HG03135 (cell line): ENCODE results near the gene MAD2L2.

ENCODE experiments used
- ATAC-seq: cut with Tn5 transposase; IDR thresholded peaks from one replicate; pipeline ENCODE4 v1.9.1; 2021; ENCODE audit warnings: mild to moderate bottlenecking, moderate library complexity; ENCODE audit not compliant: unreplicated experiment

Gene MAD2L2

DNA sequence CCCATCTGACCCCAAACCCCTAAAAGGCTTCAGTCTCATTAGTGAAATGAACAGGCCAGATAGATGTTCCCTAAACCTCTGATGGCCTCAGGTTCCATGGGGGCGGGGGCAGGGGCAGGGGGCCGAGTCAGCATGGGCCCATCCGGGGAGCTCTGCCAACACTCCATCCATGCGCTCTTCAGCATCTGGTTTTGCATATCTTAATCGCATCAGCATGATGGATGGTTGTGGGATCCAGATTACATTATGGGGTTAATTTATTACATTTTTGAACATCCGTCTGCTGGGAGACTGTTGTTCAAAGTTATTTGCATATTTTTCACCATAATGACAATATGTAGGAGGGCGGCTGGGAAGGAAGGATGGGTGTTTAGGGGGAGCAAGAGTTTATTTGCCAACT, 3.1 kb upstream of the MAD2L2 start:
- no peak for ATAC-seq

- no peak for ATAC-seq
Observed at GRCh38 chr1:11682799-11683198, 1.9 kb upstream of the MAD2L2 start.

DNA sequence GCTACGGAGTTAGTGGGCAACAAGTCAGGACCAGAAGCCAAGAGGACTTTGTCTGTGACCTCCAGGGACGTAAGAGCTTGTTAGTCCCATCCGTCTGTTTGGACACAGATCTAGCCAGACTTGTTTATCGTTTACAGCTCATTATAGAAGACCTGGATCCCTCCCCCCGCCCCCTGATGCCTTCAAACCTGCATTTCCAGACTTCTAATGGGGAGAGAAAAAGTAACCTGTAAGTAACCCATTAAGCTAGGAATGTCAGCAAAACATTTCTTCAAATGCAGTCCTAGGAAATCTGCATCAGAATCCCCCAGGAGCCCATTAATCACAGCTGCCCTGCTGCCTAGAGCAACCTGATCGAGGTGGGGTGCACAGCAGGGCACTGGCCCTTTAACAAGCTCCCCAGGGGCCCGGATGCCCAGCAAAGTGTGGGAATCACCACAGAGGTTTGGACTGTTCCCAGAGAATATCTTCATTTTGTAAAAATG, 1.4 kb upstream of the MAD2L2 start:
- no peak for ATAC-seq

DNA sequence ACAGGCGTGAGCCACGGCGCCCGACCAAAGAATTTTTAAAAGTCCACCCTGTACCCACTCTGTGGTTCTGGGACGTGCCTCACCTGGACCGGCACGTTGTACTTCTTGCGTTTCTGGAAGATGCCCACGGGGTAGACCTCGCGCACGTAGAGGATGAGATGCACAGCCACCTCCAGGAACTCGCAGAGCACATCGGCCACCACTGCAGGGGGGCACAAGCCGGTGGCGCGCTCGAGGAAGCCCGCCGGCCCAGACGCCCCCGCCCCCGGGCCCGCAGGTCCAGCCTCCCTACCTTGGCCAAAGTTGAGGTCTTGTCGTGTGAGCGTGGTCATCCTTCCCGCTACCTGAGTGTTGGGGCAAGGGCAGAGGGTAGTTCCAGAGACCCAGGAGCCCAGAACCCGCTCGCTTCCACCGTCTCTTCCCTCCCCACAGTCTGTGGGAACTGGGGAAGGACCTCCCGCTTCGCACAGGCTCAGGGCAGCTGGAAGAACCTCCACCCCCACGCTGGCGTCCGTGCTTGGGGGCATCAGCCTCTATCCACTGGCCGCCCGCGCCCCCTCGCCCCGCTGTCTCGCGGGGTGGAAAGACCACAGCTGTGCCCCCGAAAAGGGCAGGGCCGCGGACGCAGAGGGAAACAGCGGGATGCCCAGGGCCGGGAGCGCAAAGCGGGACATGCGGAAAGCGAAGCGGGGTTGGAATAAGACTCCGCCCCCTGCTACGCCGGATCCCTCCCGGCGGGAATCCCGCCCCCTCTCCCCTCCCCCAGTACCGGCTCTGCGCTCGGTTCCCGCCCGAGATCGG, 478 bp downstream of the MAD2L2 start:
- ATAC-seq, result peak; percentile 25

GRCh38 chr1:11678442-11678841, 2.5 kb downstream of the MAD2L2 start:
- no peak for ATAC-seq

DNA sequence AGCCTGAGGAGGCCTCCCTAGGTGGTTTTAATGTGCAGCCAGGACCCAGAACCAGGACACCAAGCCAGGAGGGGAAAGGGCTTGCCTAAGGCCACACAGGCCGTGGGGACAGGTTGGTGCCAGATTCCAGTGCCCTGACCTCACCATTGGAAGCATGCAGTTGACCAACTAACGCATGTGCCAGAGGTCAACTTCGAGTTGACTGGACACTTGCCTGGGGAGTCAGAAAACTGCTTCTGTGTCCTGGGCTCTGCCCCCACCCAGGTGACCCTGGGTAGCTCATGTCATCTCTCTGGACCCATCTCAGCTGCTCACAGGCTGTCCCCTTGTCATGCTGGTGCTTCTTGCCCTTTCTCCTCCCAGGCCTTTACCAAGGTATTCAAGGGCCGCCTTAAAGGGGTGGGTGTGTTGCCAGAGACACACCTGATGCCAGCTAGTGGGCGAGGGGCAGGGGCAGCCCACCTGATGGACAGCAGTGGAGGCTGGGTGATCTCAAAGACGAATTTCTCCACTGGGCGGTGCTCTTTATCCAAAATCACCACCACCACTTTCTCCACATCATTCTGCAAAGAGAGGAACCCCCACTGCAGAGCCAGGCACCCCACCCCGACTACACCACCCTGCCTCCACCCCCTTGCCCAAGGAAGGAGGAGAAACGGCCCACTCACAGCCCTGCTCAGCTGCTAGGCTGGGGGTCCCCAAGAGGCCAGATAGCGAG, 4.4 kb downstream of the MAD2L2 start:
- no peak for ATAC-seq

DNA sequence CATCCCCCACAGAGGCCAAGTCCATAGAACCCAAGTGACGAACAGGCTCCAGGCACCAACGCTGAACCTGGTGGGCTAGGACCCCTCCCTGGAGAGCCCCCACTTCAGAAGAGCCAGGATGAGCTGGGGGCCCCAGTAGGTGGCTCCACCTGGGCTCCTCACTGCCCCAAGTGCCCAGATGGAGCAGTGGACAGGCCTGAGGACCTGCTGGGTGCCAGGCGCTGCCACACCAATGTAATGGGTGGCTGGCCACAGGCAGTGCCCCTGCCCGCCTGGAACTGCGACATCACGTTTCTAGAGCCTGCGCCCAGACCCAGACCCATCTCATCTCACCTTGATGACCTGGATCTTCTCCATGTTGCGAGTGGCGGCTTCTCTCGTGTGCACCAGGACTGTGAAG, 5.6 kb downstream of the MAD2L2 start:
- ATAC-seq, result no peak

GRCh38 chr1:11674488-11674887, 6.5 kb downstream of the MAD2L2 start:
- ATAC-seq, result no peak

GRCh38 chr1:11673089-11673769, 7.7 kb downstream of the MAD2L2 start:
- no peak for ATAC-seq

DNA sequence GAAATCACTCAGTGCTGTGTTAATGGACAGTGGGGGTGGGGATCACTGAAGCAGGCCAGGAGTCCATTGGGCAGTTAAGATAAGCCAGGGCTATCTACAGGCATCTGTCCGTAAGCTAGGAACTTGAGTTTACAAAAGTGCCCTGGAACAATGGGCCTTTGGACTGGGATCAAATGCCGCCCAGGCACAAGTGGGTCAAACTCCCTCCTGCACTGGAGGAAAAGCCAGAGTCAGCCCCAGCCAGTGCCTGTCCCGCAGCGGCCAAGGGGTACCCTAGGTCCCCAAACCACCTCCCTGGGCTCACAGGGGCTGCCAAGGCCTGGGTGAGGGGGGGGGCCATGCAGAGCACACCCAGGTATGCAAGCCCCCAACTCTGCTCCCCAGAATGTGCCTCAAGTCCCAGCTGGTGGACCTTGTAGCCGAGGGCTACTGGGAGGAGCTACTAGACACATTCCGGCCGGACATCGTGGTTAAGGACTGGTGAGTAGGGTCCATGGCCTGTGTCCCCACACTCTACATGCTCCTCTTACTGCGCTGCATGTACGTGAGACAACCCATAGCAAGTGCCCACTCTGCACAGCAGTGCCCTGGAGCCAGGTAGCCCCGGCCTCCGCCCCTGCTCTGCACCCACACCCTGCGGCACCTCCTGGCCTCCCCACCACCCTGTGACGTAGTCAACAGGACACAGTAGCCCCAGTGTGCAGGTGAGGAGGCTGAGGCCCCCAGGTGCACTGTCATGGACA, 9.2 kb downstream of the MAD2L2 start:
- no peak for ATAC-seq

DNA sequence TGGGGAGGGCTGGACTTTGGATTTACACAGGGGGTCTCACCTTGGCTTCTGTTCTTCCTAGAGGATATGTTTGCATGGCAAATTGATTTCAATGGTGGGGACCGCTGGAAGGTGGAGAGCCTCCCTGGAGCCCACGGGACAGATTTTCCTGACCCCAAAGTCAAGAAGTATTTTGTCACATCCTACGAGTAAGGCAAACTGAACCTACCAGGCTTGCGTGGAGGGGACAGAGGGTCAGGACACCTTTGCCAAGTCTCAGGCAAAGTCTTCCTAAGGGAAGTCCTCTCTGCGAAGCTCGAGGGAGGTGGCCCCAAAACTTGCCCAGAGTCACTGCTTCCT, 9.8 kb downstream of the MAD2L2 start:
- no peak for ATAC-seq

GRCh38 chr1:11670747-11671146, 10.2 kb downstream of the MAD2L2 start:
- no peak for ATAC-seq

GRCh38 chr1:11668516-11668915, 12.4 kb downstream of the MAD2L2 start:
- no peak for ATAC-seq

DNA sequence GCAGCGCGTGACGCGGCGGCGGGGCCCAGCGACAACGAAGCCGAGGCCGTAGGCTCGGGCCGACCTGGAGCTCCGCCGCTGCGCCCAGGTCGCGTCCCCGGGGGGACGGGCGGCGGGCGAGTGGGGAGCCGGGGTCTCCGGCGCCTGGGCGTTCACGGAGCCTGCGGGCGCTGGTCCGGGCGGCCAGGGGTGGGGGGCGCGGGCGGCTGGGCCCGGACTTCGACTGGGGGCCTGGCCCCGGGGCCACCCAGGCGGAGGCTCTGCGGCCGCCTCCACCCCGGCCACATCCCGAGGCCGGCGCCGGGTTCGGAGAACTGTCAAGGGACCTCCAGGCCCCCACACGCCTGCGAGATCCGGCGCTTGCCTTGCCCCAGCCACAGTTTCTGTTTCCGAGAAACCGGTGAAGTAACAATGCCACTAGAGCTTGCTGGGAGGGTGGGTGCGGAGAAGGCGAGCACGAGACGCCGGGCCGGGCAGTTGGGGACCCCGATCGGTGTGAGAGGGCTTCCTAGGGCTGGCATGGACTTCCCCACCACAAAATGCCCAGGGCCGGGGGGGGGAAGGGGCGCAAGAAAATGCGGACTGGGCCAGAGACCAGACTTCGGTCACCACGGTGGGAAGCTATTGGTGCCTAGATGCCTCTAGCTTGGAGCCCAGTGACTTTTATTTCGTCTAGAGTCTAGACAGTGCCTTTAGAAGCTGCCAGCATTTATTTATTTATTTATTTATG, 16.4 kb downstream of the MAD2L2 start:
- ATAC-seq, result peak; percentile 53

DNA sequence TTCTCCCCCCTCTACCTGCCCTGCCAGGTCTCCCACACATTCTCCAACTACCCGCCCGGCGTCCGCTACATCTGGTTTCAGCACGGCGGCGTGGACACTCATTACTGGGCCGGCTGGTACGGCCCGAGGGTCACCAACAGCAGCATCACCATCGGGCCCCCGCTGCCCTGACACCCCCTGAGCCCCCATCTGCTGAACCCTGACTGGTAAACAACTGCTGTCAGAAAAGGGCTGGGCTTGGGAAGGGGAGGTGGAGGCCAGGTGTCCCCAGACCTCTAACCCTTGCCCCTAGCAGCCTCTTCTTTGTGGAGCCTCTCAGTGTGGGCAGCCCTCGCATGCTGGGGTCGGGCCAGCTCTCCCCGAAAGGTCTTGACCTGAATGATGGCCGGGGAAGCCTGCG, 19.8 kb downstream of the MAD2L2 start:
- no peak for ATAC-seq

GRCh38 chr1:11659748-11660147, 21.2 kb downstream of the MAD2L2 start:
- ATAC-seq, result no peak

DNA sequence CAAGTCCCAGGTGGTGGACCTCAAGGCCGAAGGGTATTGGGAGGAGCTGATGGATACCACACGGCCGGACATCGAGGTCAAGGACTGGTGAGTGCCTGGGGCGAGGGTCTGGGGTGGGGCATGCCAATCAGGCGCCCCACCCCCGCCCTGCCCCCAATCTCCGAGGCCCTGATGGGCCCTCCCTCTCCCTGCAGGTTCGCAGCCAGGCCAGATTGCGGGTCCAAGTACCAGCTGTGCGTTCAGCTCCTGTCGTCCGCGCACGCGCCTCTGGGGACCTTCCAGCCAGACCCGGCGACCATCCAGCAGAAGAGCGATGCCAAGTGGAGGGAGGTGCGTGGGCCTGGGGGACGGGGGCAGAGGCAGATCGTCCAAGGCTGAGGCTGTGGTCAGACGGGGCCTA, 22.4 kb downstream of the MAD2L2 start:
- ATAC-seq, result no peak

- ATAC-seq, result no peak
Observed at GRCh38 chr1:11657654-11658053, 23.3 kb downstream of the MAD2L2 start.

DNA sequence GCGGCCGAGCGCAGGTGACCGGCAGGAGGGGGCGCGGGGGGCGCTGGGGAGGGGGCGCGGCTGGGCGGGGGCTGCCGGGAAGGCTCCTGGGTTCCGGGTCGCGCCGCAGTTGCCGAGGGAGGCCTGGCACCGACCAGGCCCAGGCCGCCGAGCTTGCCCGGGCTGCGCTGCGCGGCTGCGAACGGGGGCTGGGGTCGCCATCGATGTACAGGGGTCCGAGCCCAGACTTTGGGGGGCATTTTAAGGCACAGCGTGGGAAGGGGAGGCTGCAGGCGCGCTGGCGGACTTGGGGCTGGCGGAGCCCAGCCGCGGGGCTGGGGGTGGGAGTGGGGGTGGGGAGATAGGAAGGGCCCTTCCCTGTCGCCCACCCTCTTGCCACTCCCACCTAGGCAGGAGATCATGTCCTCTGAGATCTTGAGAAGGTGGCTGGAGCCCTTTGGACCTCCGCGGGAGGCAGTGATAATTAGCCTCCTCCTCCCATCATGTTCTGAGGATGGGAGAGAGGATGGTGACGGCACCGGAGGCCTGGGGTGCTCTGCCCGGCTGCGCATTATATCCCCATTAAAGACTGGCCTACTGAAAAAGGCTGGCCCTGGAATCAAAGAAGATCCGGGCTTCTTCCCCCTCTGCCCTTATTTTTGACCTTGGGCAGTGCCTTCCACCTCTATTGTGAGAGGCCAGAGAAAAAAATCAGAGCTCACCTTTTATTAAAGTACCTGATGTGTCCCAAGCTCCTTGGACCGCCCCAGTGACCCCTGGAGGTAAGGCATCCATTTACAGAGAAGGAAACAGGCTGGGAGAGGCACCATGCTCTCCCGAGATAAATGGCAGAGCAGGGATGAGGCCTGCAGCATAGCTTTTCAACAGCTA, 25.8 kb downstream of the MAD2L2 start:
- ATAC-seq, result peak; percentile 12
